ENCODE measurements around the gene RASD1.
"Not testable (repeated sequence)": the region's sequence is repeated elsewhere in the genome, so short reads cannot be mapped to it uniquely, and the experiment has no call there.

The RASD1 gene

DNA sequence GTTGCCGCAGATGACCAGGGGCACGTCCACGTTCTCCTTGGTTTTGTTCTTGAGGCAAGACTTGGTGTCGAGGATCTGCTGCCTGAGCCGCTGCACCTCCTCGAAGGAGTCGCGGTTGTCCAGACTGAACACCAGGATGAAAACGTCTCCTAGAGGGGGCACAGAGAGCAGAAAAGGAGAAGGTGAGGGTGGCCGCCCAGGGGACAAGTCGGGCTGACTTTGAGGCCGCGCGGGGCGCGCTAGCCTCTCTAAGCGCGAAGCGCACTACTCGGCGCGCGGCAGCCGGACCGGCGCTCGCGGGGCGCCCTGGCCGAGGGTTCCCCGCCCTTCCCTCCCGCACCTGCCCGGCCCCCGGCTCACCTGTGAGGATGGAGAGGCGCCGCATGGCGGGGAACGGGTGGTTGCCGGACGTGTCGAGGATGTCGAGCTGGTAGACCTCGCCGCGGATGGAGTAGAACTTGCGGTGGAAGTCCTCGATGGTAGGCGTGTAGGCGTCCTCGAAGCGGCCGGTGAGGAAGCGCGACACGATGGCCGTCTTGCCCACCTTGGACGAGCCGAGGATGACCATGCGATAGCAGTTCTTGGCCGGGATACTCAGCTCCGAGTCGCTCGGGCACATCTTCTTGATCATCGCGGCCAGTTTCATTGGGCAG, 533 bp downstream of the RASD1 start:
- FAIRE-seq, result no peak

DNA sequence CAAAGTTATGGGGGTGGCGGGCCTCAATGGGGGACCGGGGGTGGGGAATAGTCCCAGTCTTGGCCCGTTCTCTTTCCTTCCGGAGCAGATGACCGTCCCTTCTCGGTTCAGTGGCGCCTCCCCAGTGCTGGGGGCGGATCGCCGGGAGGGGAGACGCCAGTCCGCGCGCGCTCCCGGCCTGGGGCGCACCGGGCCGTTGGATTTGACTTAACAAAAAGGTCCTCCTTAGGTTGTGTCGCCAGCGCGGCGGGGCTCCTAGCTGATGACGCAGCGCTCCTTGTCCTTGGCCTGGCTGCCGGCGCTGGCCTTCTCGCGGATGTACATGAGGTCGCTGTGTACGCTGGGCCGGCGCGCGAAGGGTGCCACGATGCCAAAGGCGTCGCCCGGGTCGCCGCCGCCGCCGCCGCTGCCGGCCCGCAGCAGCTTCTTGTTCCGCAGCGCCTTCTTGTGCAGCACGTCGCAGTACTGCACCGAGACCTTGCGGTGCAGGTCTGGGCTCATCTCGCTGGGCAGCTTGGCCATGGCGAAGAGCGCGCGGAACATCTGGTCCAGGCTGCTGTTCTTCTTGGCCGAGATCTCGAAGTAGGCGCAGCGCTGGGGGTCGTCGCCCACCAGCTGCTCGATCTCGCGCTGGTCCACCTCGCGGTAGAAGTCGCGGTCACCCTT, 1.2 kb downstream of the RASD1 start:
- FAIRE-seq, result no peak

DNA sequence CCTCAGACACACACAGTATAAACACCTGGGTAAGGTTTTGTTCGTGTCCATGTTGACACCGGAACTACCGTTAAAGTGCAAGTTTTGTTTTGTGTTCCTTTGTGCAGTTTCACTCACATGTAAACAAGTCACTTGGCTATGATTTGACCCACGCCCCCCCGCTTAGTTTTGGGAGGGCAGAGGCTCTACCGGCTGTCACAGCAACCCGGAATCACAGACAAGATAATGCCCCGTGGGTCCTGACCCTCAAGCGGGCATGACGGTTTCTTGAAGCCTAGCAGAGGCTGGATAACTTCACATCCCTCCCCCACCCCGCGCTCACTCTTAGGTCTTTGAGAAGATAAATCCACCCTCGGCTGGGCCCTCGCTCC, 1.7 kb downstream of the RASD1 start:
- no peak for FAIRE-seq

DNA sequence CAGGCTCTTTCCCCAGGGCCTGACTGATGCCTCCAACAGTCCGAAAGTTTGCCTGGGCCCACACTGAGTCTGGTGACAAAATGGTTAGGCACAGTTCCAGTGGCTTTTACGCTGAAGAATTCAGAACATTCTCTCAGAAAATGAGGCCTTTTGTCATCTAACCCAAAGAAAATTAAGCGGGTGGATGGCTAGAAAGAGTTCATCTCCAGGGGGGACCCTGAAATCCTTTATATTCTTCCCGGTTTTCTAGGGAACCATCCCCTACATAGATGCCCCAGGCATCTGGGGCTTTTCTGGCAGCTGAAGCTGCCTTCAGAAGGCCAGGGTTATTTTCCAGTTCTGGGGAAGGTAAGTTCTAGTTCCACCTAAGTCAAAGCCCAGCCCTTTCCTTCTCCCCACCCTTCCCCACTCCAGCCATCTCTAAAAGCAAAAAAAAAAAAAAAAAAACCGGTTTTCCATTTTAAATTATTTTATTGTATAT, 2.2 kb downstream of the RASD1 start:
- no peak for FAIRE-seq

GRCh38 chr17:17493249-17493985, 2.8 kb downstream of the RASD1 start:
- FAIRE-seq, result no peak

GRCh38 chr17:17492571-17492970, 3.6 kb downstream of the RASD1 start:
- FAIRE-seq, result no peak

- no peak for FAIRE-seq
Observed at GRCh38 chr17:17492085-17492484, 4.1 kb downstream of the RASD1 start.

- FAIRE-seq, result no peak
Observed at GRCh38 chr17:17491546-17491988, 4.6 kb downstream of the RASD1 start.

DNA sequence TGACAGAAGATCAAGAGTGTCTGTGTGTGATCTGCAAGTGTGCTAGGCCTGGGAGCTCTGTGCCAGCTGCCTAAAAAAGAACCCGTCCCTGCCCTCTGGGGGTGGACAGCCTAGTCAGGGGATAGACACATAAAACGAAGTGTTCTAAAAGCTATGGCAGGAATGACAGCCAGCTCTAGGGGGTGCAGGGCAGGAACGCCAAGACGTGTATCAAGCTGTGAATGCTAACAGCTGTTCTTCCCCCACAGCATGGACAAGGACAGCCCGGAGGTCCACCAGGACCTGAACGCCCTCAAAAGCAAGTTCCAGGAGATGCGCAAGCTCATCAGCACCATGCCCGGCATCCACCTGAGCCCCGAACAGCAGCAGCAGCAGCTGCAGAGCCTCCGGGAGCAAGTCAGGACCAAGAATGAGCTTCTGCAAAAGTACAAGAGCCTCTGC, 5.1 kb downstream of the RASD1 start:
- FAIRE-seq, result no peak

DNA sequence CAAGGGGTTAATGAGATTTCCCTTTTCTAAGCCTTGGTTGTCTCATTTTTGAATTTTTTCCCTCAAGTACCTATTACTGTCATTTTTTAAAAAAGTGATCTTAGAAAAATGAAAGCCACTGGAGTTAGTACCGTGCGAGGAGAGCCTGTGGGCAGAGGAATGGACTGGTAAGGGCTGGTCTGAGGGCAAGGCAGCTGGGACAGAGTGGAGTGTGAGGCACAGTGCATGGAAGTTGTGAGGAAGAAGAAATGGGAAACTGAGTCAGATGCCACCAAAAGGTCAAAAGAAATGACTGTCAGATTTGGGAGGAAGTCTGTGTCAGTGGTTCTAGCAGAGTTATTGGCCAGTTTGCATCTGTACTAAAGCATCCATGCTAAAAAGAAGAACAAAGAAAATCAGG, 8.2 kb downstream of the RASD1 start:
- FAIRE-seq, result no peak

GRCh38 chr17:17486416-17486815, 9.8 kb downstream of the RASD1 start:
- not testable (repeated sequence) for FAIRE-seq

- no peak for FAIRE-seq
Observed at GRCh38 chr17:17485420-17485819, 10.8 kb downstream of the RASD1 start.

DNA sequence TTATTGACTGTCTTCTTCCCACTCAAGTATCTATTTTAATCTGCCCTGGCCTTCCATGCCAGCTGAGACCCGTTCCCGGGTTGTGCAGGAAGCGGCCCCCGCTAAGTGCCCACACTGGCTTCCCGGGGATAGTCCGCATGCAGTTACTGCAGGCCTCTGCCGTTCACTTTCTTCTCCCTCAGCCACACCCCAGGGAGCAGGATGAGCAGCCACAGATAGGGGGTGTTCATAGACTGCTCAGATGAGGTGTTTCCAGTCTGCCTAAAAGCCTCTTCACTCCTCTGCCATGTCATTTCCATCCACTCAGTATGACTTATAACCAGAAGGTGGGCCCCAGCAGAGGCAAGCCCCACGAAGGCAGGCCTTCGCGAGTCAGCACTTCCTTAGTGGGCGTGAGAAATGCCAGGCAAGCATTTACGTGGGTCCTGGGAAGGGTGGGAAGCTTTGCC, 11.7 kb downstream of the RASD1 start:
- no peak for FAIRE-seq

DNA sequence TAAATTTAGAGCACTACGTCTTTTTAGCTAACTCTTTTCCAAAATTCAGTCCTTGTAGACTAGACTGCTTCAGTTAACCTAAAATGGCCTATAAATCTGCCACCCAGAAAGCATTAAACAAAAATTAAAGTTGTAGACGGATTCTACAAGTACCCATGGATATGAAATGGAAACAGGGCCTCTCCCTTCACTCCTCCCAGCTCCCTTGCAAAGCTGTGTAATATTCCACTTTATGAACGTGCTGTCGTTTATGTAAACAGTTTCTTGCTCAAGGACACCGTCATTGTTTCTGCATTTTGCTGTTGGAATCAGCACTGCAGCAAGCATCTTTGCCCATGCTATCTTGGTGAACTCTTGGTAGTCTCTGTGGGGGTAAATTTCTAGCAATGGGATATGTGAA, 14.3 kb downstream of the RASD1 start:
- FAIRE-seq, result no peak

- no peak for FAIRE-seq
Observed at GRCh38 chr17:17480593-17481148, 15.5 kb downstream of the RASD1 start.

DNA sequence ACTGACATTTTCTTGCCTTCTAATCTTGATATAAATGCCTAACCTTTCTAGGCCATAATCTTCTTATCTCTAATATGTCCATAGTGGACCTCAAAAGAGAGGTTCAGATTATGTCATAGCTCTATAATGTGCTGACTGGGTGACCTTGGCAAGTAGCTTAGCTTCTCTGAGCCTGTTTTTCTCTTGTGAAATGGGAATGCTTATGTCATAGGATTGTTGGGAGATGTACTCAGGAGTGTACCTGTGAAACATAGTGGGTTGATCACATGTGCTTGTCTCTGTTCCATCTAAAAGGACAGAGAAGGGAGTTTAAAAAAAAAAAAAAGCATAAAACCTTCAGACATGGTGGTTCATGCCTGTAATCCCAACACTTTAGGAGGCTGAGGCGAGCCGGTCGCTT, 17.0 kb downstream of the RASD1 start:
- no peak for FAIRE-seq

GRCh38 chr17:17476865-17477467, 19.2 kb downstream of the RASD1 start, which contains the start of gene MED9:
MED9 (plus strand) TSS chr17:17477000; CDS start chr17:17477042, 42 bp downstream.
- FAIRE-seq, result no peak

DNA sequence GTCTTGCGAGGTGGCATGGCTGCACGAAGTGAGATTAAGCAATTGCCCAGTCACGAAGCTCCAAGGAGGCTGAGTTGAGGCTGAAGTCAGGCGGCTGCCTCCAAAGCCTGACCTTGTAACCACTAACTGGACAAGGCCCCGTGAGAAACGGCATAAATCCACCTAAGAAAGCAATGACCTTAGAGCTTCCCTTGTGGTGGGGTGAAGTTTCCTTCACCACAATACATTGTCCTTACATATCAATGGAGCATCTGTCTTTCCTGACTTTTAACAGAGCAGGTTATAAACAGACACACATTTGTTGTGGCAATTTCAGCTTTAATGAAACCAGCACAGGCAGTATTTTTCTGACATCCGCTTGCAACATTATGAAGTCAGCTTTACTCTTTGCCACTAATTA, 21.9 kb downstream of the RASD1 start:
- FAIRE-seq, result no peak

DNA sequence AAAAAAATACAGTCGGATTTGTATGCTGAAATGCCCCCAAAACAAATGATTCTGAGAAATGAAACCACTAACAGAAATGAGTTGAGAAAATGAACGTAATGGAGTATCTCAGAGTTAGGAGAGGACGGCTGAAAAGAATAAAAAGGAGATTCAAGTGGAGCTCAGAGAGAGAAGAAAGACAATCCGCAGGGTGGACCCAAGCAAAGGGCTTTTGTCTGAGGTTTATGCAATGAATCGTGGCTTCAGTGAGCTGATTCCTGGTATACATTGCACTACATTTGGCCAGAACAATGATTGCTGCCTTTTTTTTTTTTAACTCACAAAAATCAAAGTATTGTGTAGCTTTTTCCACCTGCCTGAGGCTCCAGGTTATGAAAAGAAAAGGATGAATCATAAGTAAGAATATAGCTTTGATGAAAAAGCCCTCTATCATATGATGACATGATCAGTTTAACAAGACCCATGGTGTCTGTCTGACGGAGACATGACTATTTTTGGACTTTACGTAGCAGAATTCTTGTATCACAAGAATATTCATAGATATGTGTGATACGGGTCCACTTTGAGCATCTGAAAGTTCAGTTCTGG, 23.8 kb downstream of the RASD1 start:
- no peak for FAIRE-seq

- FAIRE-seq, result no peak
Observed at GRCh38 chr17:17469996-17470395, 26.2 kb downstream of the RASD1 start.

GRCh38 chr17:17469358-17469757, 26.8 kb downstream of the RASD1 start:
- no peak for FAIRE-seq

GRCh38 chr17:17468217-17469010, 27.8 kb downstream of the RASD1 start:
- FAIRE-seq, result no peak
